H1 (cell line): ENCODE measurements around the gene OR10V1. TPM values are rescaled to one million over a fixed set of nuclear protein-coding genes. Genes with fewer than 3 reads are reported as not detected.

ENCODE experiments used
- CTCF ChIA-PET: fragments of 300-600 bp; sonication (Branson Sonifier 250); formaldehyde crosslinking; loops from one replicate; lab custom pipeline; 2021; ENCODE audit not compliant: partially characterized antibody; lab: Charles Lee
- POLR2A ChIA-PET: fragments of 300-600 bp; sonication (Branson Sonifier 250); formaldehyde crosslinking; loops from one replicate; lab custom pipeline; 2021; ENCODE audit warnings: inconsistent platforms; ENCODE audit not compliant: partially characterized antibody; lab: Charles Lee
- DNase-seq, 2 experiments: peaks; one replicate each; pipeline versions ENCODE4 v3.0.0 to v3.0.0-alpha.2; 2010 to 2022; ENCODE audit warnings: low spot score in 2 of 2, low read depth in 1 of 2, mixed read lengths in 1 of 2
- FAIRE-seq: peaks from 2 replicates; lab custom pipeline; 2011; peaks lifted over from hg19 to GRCh38; lab: Jason Lieb, UNC
- H2AFZ ChIP-seq: 2 replicates; pipeline ENCODE4 v1.8.1; 2012; ENCODE audit warnings: low read length, inconsistent platforms
- H2AK5ac ChIP-seq: 2 replicates; pipeline ENCODE4 v1.6.1; 2013; ENCODE audit warnings: low read depth, low read length
- H2BK120ac ChIP-seq: replicated peaks from 2 replicates; pipeline ENCODE3; 2013; ENCODE audit warnings: low read depth, low read length, inconsistent platforms
- H2BK12ac ChIP-seq: 2 replicates; pipeline ENCODE4 v1.6.1; 2013; ENCODE audit warnings: low read depth, low read length
- H2BK15ac ChIP-seq: 2 replicates; pipeline ENCODE4 v1.6.1; 2013; ENCODE audit warnings: low read length
- H2BK20ac ChIP-seq: 2 replicates; pipeline ENCODE4 v1.6.1; 2013; ENCODE audit warnings: low read length
- H2BK5ac ChIP-seq: 2 replicates; pipeline ENCODE4 v1.6.1; 2013; ENCODE audit warnings: low read depth, low read length
- H3K14ac ChIP-seq: 2 replicates; pipeline ENCODE4 v1.6.1; 2013; ENCODE audit warnings: inconsistent platforms; ENCODE audit not compliant: insufficient read length
- H3K18ac ChIP-seq: 2 replicates; pipeline ENCODE4 v1.6.1; 2013; ENCODE audit warnings: low read length; ENCODE audit errors: extremely low read depth
- H3K23ac ChIP-seq: 2 replicates; pipeline ENCODE4 v1.6.1; 2013; ENCODE audit warnings: inconsistent platforms; ENCODE audit not compliant: insufficient read length
- H3K23me2 ChIP-seq: 2 replicates; pipeline ENCODE4 v1.6.1; 2013; ENCODE audit warnings: low read depth, low read length
- H3K27ac ChIP-seq: 2 replicates; pipeline ENCODE4 v1.6.1; 2011; ENCODE audit warnings: low read depth, low read length, inconsistent platforms
- H3K27me3 ChIP-seq, 4 experiments: replicated peaks in 1 of 4; 1 replicate in 1 of 4; 2 replicates in 3 of 4; pipeline versions ENCODE4 v1.6.1 to v1.8.1; 2011 to 2013; ENCODE audit warnings: low read length in 3 of 4, mild to moderate bottlenecking in 3 of 4, inconsistent platforms in 2 of 4, mixed read lengths in 2 of 4, moderate library complexity in 1 of 4; ENCODE audit not compliant: control insufficient read depth in 3 of 4, insufficient read depth in 3 of 4; ENCODE audit errors: extremely low read depth in 1 of 4
- H3K36me3 ChIP-seq, 4 experiments: 2 replicates each; pipeline versions ENCODE4 v1.6.1 to v1.8.1; 2011 to 2013; ENCODE audit warnings: mild to moderate bottlenecking in 4 of 4, low read length in 3 of 4, moderate library complexity in 2 of 4, control low read depth in 1 of 4, inconsistent platforms in 1 of 4; ENCODE audit not compliant: insufficient read depth in 4 of 4, control insufficient read depth in 2 of 4
- H3K4ac ChIP-seq: replicated peaks from 2 replicates; pipeline ENCODE3; 2013; ENCODE audit warnings: low read length, low read depth, mixed read lengths, inconsistent platforms; ENCODE audit not compliant: insufficient read length
- H3K4me1 ChIP-seq, 4 experiments: replicated peaks in 1 of 4; 1 replicate in 1 of 4; 2 replicates in 3 of 4; pipeline versions ENCODE4 v1.6.1 to v1.8.1; 2011 to 2013; ENCODE audit warnings: low read length in 3 of 4, inconsistent platforms in 2 of 4, mixed read lengths in 1 of 4; ENCODE audit not compliant: insufficient read depth in 4 of 4, control insufficient read depth in 3 of 4
- H3K4me2 ChIP-seq, 2 experiments: 2 replicates each; pipeline versions ENCODE4 v1.6.1 to v1.8.1; 2011 to 2013; ENCODE audit warnings: low read depth in 2 of 2, low read length in 2 of 2, control low read depth in 1 of 2, inconsistent platforms in 1 of 2, mild to moderate bottlenecking in 1 of 2; ENCODE audit not compliant: insufficient read depth in 1 of 2
- H3K4me3 ChIP-seq, 4 experiments: fragments of 200-600, 300-600 bp in 1 of 4; sonication (generic), shearing (Covaris generic), sonication (Bioruptor Twin) in 1 of 4; 2 replicates each; pipeline versions ENCODE4 v1.5.1 to v1.8.1; 2011 to 2016; ENCODE audit warnings: low read length in 4 of 4, low read depth in 3 of 4, control low read depth in 2 of 4, inconsistent platforms in 2 of 4, mild to moderate bottlenecking in 2 of 4, mixed read lengths in 1 of 4, moderate library complexity in 1 of 4; ENCODE audit not compliant: insufficient read depth in 2 of 4; ENCODE audit errors: extremely low read depth in 1 of 4
- H3K56ac ChIP-seq: replicated peaks from 2 replicates; pipeline ENCODE3; 2013; ENCODE audit warnings: low read depth, mild to moderate bottlenecking, mixed read lengths, low read length, inconsistent platforms; ENCODE audit not compliant: insufficient read length
- H3K79me1 ChIP-seq: 2 replicates; pipeline ENCODE4 v1.6.1; 2013; ENCODE audit warnings: low read depth, low read length, control low read depth
- H3K79me2 ChIP-seq, 2 experiments: 2 replicates each; pipeline versions ENCODE4 v1.6.1 to v1.8.1; 2012 to 2013; ENCODE audit warnings: low read length in 2 of 2, mild to moderate bottlenecking in 2 of 2, inconsistent platforms in 1 of 2; ENCODE audit not compliant: insufficient read depth in 2 of 2, control insufficient read depth in 1 of 2
- H3K9ac ChIP-seq, 4 experiments: replicated peaks in 1 of 4; 1 replicate in 1 of 4; 2 replicates in 3 of 4; pipeline versions ENCODE4 v1.6.1 to v1.8.1; 2011 to 2013; ENCODE audit warnings: low read depth in 3 of 4, low read length in 3 of 4, control low read depth in 2 of 4, mild to moderate bottlenecking in 2 of 4, moderate library complexity in 2 of 4, inconsistent platforms in 1 of 4; ENCODE audit errors: extremely low read depth in 1 of 4
- H3K9me3 ChIP-seq, 2 experiments: 2 replicates each; pipeline versions ENCODE4 v1.6.1 to v1.8.1; 2012 to 2013; ENCODE audit warnings: mild to moderate bottlenecking in 2 of 2, moderate library complexity in 2 of 2, control low read depth in 1 of 2, inconsistent platforms in 1 of 2, low read depth in 1 of 2, low read length in 1 of 2, mixed read lengths in 1 of 2; ENCODE audit not compliant: insufficient read depth in 2 of 2
- H4K20me1 ChIP-seq, 2 experiments: replicated peaks in 1 of 2; 2 replicates each; pipeline versions ENCODE3 to v1.8.1; 2011 to 2013; ENCODE audit warnings: inconsistent platforms in 2 of 2, low read length in 2 of 2, mild to moderate bottlenecking in 1 of 2; ENCODE audit not compliant: insufficient read depth in 2 of 2, control insufficient read depth in 1 of 2
- H4K5ac ChIP-seq: 2 replicates; pipeline ENCODE4 v1.6.1; 2013; ENCODE audit warnings: low read length, low read depth, mixed read lengths, inconsistent platforms; ENCODE audit not compliant: insufficient read length
- H4K8ac ChIP-seq: 2 replicates; pipeline ENCODE4 v1.8.0; 2013; ENCODE audit warnings: mild to moderate bottlenecking, moderate library complexity, low read length, inconsistent platforms; ENCODE audit not compliant: insufficient read depth; ENCODE audit errors: extremely low read depth
- H4K91ac ChIP-seq: replicated peaks from 2 replicates; pipeline ENCODE3; 2013; ENCODE audit warnings: low read length, mixed read lengths, inconsistent platforms; ENCODE audit not compliant: insufficient read length
- BRCA1 ChIP-seq: IDR thresholded peaks from 2 replicates; pipeline ENCODE4 v1.6.1; 2012; ENCODE audit warnings: low read depth, low read length, improper control_type of control experiment
- CEBPB ChIP-seq: IDR thresholded peaks from 2 replicates; pipeline ENCODE4 v1.6.1; 2012; ENCODE audit warnings: low read depth, low read length
- CHD2 ChIP-seq: IDR thresholded peaks from 2 replicates; pipeline ENCODE4 v1.6.1; 2012; ENCODE audit warnings: low read length, improper control_type of control experiment
- CREB1 ChIP-seq: IDR thresholded peaks from 2 replicates; pipeline ENCODE4 v1.6.1; 2012; ENCODE audit warnings: inconsistent platforms
- GTF2F1 ChIP-seq: IDR thresholded peaks from 2 replicates; pipeline ENCODE4 v1.6.1; 2012; ENCODE audit warnings: low read depth, low read length, improper control_type of control experiment, borderline replicate concordance
- JUN ChIP-seq: IDR thresholded peaks from 2 replicates; pipeline ENCODE4 v1.6.1; 2011; ENCODE audit warnings: low read depth, mild to moderate bottlenecking, improper control_type of control experiment, low read length
- KDM1A ChIP-seq: fragments of 200-600, 300-600 bp; sonication (generic); IDR thresholded peaks from 2 replicates; pipeline ENCODE4 v1.7.1; 2016; ENCODE audit warnings: mild to moderate bottlenecking, low read length, borderline replicate concordance
- NANOG ChIP-seq: IDR thresholded peaks from 2 replicates; pipeline ENCODE4 v1.6.1; 2011; ENCODE audit warnings: low read length, low read depth, mild to moderate bottlenecking, inconsistent platforms; ENCODE audit not compliant: insufficient read depth, poor library complexity, severe bottlenecking
- NRF1 ChIP-seq: IDR thresholded peaks from 2 replicates; pipeline ENCODE4 v1.6.1; 2011; ENCODE audit warnings: mild to moderate bottlenecking, low read depth, low read length, improper control_type of control experiment
- POLR2AphosphoS5 ChIP-seq: IDR thresholded peaks from 2 replicates; pipeline ENCODE4 v1.6.1; 2011; ENCODE audit warnings: low read depth, low read length
- POU5F1 ChIP-seq: IDR thresholded peaks from 2 replicates; pipeline ENCODE4 v1.6.1; 2011; ENCODE audit warnings: low read depth, mild to moderate bottlenecking, low read length, moderate library complexity
- SUZ12 ChIP-seq: fragments of 200-600 bp; sonication (generic); IDR thresholded peaks from 2 replicates; pipeline ENCODE4 v1.6.1; 2012; ENCODE audit warnings: mild to moderate bottlenecking, inconsistent platforms, low read length, moderate library complexity, mixed read lengths
- TBP ChIP-seq: IDR thresholded peaks from 2 replicates; pipeline ENCODE4 v1.6.1; 2011; ENCODE audit warnings: low read depth, low read length, improper control_type of control experiment
- TCF12 ChIP-seq: IDR thresholded peaks from 2 replicates; pipeline ENCODE4 v1.6.1; 2011; ENCODE audit warnings: low read depth, mild to moderate bottlenecking, low read length
- YY1 ChIP-seq: IDR thresholded peaks from 2 replicates; pipeline ENCODE4 v1.6.1; 2011; ENCODE audit warnings: low read depth, mild to moderate bottlenecking, low read length
- WGBS, 2 experiments: shearing (Covaris generic) in 1 of 2; methylation state at CpG; one replicate each; pipeline versions ENCODE4 v1.1.6 to v1.1.7; 2013 to 2015; ENCODE audit warnings: low lambda C conversion rate in 2 of 2, mixed read lengths in 2 of 2, inconsistent platforms in 1 of 2, low coverage in 1 of 2, missing lambda C conversion rate in 1 of 2; ENCODE audit not compliant: insufficient replicate concordance in 2 of 2, insufficient coverage in 1 of 2, insufficient read length in 1 of 2; ENCODE audit errors: extremely low coverage in 1 of 2, missing lambda C conversion rate in 1 of 2; 5-methylcytosine and 5-hydroxymethylcytosine counted together
- polyA plus RNA-seq, 7 experiments: library from polyadenylated mRNA; depleted of rRNA in 3 of 7; stranded (reverse) in 5 of 7; unstranded in 2 of 7; fragments of >200 nt in 5 of 7; fragments of 200-250 nt in 2 of 7; gene quantifications; 1 replicate in 5 of 7; 2 replicates in 1 of 7; 4 replicates in 1 of 7; pipeline versions ENCODE4 v1.2.1 to v1.2.3, GENCODE V29; 2011 to 2013; ENCODE audit warnings: missing spikeins in 2 of 7, mixed read lengths in 2 of 7
- total RNA-seq: library from RNA; stranded (reverse); fragmentation: NEBNext Ultra II Directional; extraction: Animal tissue kit (Norgen Biotek cat#: 25700); gene quantifications from 2 replicates; pipeline ENCODE4 v1.2.1, GENCODE V29; 2021
- TF ChIP-seq, protein P1 (sequence below): IDR thresholded peaks from 2 replicates; pipeline ENCODE4 v1.6.1; 2012; ENCODE audit warnings: inconsistent platforms

The OR10V1 gene
- total and polyA plus RNA-seq, 2 of the 8 experiments (the other 6 are each of a cell fraction or from before 2014, with no cell fraction given) = not detected

GRCh38 chr11:59705294-59705693 lies 8.4 kb downstream of the OR10V1 start:
- Histone ChIP-seq H3K4me1 (no peaks in the 10 kb centered on the region), H3K9ac (no peak overlapping the region), H3K4me2 (no peak overlapping the region), H3K56ac (no peak overlapping the region), H4K91ac (no peak overlapping the region), H3K9me3 (no peaks in the 10 kb centered on the region), H3K14ac (no peak overlapping the region), H2BK20ac (no peak overlapping the region), H2BK15ac (no peak overlapping the region), H2AFZ (no peak overlapping the region), H3K27me3 (no peaks in the 10 kb centered on the region), H3K27ac (no peak overlapping the region), H3K23me2 (no peaks in the 10 kb centered on the region), H3K18ac (no peak overlapping the region), H3K4ac (no peak overlapping the region), H3K23ac (no peak overlapping the region), H2BK120ac (no peak overlapping the region), H4K8ac (no peak overlapping the region), H2AK5ac (no peak overlapping the region), H3K36me3 (no peaks in the 10 kb centered on the region), H4K5ac (no peak overlapping the region), H4K20me1 (no peaks in the 10 kb centered on the region), H2BK5ac (no peak overlapping the region), H3K4me3 (no peak overlapping the region), H3K79me2 (no peaks in the 10 kb centered on the region), H3K79me1 (no peaks in the 10 kb centered on the region), H2BK12ac (no peak overlapping the region)
- CTCF ChIA-PET = no interaction called here
- no peak for DNase-seq
- no peak for FAIRE-seq
- 89% methylated on average over 6 of the region's 6 CpGs; no CpG with 5 or more reads in 1 of the 2 experiments for WGBS, 2 experiments
- POLR2A ChIA-PET = no interaction called here
- TF ChIP-seq JUN (no peak), CREB1 (no peak), NRF1 (no peak), BRCA1 (no peak), CEBPB (no peak), NANOG (no peak), POLR2AphosphoS5 (no peak), YY1 (no peak), KDM1A (no peak), CHD2 (no peak), POU5F1 (no peak), SUZ12 (no peak), TBP (no peak), TCF12 (no peak), GTF2F1 (no peak)
- TF ChIP-seq, protein P1, sequence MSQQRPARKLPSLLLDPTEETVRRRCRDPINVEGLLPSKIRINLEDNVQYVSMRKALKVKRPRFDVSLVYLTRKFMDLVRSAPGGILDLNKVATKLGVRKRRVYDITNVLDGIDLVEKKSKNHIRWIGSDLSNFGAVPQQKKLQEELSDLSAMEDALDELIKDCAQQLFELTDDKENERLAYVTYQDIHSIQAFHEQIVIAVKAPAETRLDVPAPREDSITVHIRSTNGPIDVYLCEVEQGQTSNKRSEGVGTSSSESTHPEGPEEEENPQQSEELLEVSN = no peak
